ENCODE measurements around the gene BLMH. TPM values are rescaled to one million over a fixed set of nuclear protein-coding genes. Genes with fewer than 3 reads are reported as not detected.

The BLMH gene
- total RNA-seq, 2 donors from 2014 or later, result 21.7 to 25.9 TPM

DNA sequence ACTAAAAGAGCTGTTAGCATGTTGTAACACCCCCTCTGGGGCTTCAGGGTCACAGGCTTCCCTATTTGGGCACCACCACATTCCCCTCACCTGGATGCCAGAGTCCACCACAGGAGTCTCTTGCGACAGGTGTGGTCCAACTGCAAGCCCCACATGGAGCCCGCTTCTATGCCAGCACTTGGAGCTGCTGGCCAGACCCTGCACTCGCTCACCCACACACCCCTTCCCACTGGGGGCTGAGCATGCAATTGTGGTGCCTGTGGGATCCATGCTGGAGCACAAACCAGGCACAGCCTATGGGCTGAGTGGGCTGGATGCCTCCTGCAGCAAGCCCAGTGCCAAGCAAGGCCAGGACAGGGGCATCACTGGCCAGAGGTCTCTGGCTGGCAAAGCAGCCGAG, 6.0 kb upstream of the BLMH start:
- H3K36me3 ChIP-seq, result no peaks in the 10 kb centered on the region
- H3K27ac ChIP-seq, result no peak overlapping the region
- WGBS, result 96% methylated on average over 4 of the region's 4 CpGs
- TF ChIP-seq POLR2AphosphoS5 (IDR thresholded peaks at IDR 0.05), result no peak
- TF ChIP-seq, protein P1, sequence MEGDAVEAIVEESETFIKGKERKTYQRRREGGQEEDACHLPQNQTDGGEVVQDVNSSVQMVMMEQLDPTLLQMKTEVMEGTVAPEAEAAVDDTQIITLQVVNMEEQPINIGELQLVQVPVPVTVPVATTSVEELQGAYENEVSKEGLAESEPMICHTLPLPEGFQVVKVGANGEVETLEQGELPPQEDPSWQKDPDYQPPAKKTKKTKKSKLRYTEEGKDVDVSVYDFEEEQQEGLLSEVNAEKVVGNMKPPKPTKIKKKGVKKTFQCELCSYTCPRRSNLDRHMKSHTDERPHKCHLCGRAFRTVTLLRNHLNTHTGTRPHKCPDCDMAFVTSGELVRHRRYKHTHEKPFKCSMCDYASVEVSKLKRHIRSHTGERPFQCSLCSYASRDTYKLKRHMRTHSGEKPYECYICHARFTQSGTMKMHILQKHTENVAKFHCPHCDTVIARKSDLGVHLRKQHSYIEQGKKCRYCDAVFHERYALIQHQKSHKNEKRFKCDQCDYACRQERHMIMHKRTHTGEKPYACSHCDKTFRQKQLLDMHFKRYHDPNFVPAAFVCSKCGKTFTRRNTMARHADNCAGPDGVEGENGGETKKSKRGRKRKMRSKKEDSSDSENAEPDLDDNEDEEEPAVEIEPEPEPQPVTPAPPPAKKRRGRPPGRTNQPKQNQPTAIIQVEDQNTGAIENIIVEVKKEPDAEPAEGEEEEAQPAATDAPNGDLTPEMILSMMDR (IDR thresholded peaks at IDR 0.05), result no peak
- TF ChIP-seq POLR2A (IDR thresholded peaks at IDR 0.05), result no peak
- no peaks in the 10 kb centered on the region for H3K27me3 ChIP-seq (replicated peaks; ENCODE audit: insufficient read depth)
- intact Hi-C loops (cut with DNase I), result no loop called here
- no peak for DNase-seq (ENCODE audit: low spot score)
- no peaks in the 10 kb centered on the region for H3K4me1 ChIP-seq (replicated peaks)
- no peak overlapping the region for H3K4me3 ChIP-seq
- H3K9me3 ChIP-seq, result no peaks in the 10 kb centered on the region

- DNase-seq (ENCODE audit: low spot score), result no peak
- no peaks in the 10 kb centered on the region for H3K9me3 ChIP-seq
- H3K27me3 ChIP-seq (replicated peaks; ENCODE audit: insufficient read depth), result no peaks in the 10 kb centered on the region
- no peak overlapping the region for H3K27ac ChIP-seq
- intact Hi-C loops (cut with DNase I), result no loop called here
- 66% methylated on average over 5 of the region's 5 CpGs for WGBS
- TF ChIP-seq POLR2A (IDR thresholded peaks at IDR 0.05) (no peak), POLR2AphosphoS5 (IDR thresholded peaks at IDR 0.05) (no peak)
- TF ChIP-seq, protein P1 (IDR thresholded peaks at IDR 0.05), result no peak
- H3K4me1 ChIP-seq (replicated peaks), result no peaks in the 10 kb centered on the region
- H3K4me3 ChIP-seq, result no peak overlapping the region
- no peaks in the 10 kb centered on the region for H3K36me3 ChIP-seq
Observed at GRCh38 chr17:30296499-30297080, 4.8 kb upstream of the BLMH start.

DNA sequence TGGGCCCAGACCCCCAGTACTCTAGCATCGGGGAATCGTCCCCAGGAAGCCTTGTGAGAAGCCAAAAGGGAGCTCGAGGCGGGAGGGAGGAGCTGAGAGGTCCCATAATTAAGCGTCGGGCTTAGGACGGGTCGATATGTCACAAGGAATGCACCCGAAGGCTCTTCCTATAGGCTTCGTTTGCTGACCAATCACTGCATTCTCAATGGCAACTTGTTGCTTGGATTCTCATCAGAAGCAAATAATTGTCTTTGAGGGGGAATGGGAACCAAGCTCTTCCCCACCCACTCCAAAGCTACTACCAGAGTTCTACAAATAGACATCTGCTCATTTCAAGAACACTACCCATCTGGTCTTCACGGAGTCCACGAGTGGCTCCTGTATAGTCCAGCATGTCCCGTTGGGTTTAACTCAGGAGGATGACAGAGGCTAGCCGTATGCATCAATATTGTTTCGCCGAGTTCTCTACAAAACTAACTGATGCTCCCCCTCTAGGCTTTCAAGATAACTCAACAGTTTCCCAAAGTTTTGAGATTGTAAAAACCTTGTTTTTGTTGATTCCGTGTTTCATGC, 628 bp upstream of the BLMH start:
- Histone ChIP-seq H3K27ac (peak overlapping the region; percentile 64 to 68), H3K27me3 (replicated peaks; ENCODE audit: insufficient read depth) (no peaks in the 10 kb centered on the region), H3K36me3 (no peaks in the 10 kb centered on the region), H3K9me3 (no peaks in the 10 kb centered on the region), H3K4me3 (peak overlapping the region; percentile 58 to 83), H3K4me1 (replicated peaks) (peaks cover 6% of the 10 kb centered on the region)
- intact Hi-C loops (cut with DNase I), result no loop called here
- TF ChIP-seq, protein P1 (IDR thresholded peaks at IDR 0.05), result no peak
- TF ChIP-seq POLR2A (IDR thresholded peaks at IDR 0.05) (no peak), POLR2AphosphoS5 (IDR thresholded peaks at IDR 0.05) (no peak)
- no peak for DNase-seq (ENCODE audit: low spot score)
- WGBS, result 30% methylated on average over 17 of the region's 17 CpGs

- TF ChIP-seq POLR2A (IDR thresholded peaks at IDR 0.05) (no peak), POLR2AphosphoS5 (IDR thresholded peaks at IDR 0.05) (no peak)
- TF ChIP-seq, protein P1 (IDR thresholded peaks at IDR 0.05), result no peak
- 2% methylated on average over 22 of the region's 22 CpGs for WGBS
- H3K4me1 ChIP-seq (replicated peaks), result peaks cover 6% of the 10 kb centered on the region
- H3K27me3 ChIP-seq (replicated peaks; ENCODE audit: insufficient read depth), result no peaks in the 10 kb centered on the region
- peak; percentile 40 for DNase-seq (ENCODE audit: low spot score)
- H3K4me3 ChIP-seq, result peak overlapping the region; percentile 58 to 83
- no peaks in the 10 kb centered on the region for H3K36me3 ChIP-seq
- no peaks in the 10 kb centered on the region for H3K9me3 ChIP-seq
- H3K27ac ChIP-seq, result peak overlapping the region; percentile 64 to 68
- intact Hi-C loops (cut with DNase I), result no loop called here
Observed at GRCh38 chr17:30290696-30291542, 825 bp downstream of the BLMH start.
